Measurements from ENCODE around the gene SDHAF4. TPM values are rescaled to one million over a fixed set of nuclear protein-coding genes. Genes with fewer than 3 reads are reported as not detected.
A peak's percentile ranks its signal among the peaks of the same experiment; 100 is the strongest.

SDHAF4 gene
- total and polyA plus RNA-seq, 2 of the 13 experiments (the other 11 are each of a cell fraction or from before 2014, with no cell fraction given): 7.5 to 10.8 TPM

GRCh38 chr6:70538376-70538775, 28.4 kb upstream of the SDHAF4 start (continued):
- TF ChIP-seq ZNF362 (CRISPR knock-in tag; IDR thresholded peaks at IDR 0.05; ENCODE audit: borderline replicate concordance) (no peak), ZNF577 (CRISPR knock-in tag; IDR thresholded peaks at IDR 0.05; ENCODE audit: borderline replicate concordance, low read depth) (no peak), ZNF878 (CRISPR knock-in tag; IDR thresholded peaks at IDR 0.05) (no peak), HOXA7 (CRISPR knock-in tag; IDR thresholded peaks at IDR 0.05) (no peak), RELA (CRISPR knock-in tag; IDR thresholded peaks at IDR 0.05) (no peak), ZNF75D (CRISPR knock-in tag; IDR thresholded peaks at IDR 0.05; ENCODE audit: borderline replicate concordance) (no peak), ZNF790 (CRISPR knock-in tag; IDR thresholded peaks at IDR 0.05; ENCODE audit: borderline replicate concordance) (no peak)

- ChIA-PET CTCF (ENCODE audit: low intra/inter-chr PET ratio, low total read pairs) (no interaction called here), POLR2A (no interaction called here)
- ATAC-seq (0 out of 3 replicates have a peak, but pooled peaks have one; percentile 50), FAIRE-seq (no peak), DNase-seq (ENCODE audit: low spot score) (no peak)
- intact Hi-C loops (cut with micrococcal nuclease; ENCODE audit: unreplicated experiment) (loop anchor here (2.0 kb wide), 1 partner anchor 139 kb away; no protein-coding TSS in a partner anchor), in situ Hi-C loops (cut with HindIII; ENCODE audit: extremely low pct_ligation_motif_present, low pct_unique_long_range_greater_than_20kb) (loop anchor here (10.0 kb wide), 1 partner anchor 127 kb away; no protein-coding TSS in a partner anchor)
- H3K4me3 ChIP-seq (replicated peaks in 1 of 3; ENCODE audit: insufficient read depth in 1 of 3, low read depth in 2 of 3, low read length in 3 of 3): no peak overlapping the region
- H3K9ac ChIP-seq (ENCODE audit: insufficient read depth, low read depth, low read length): no peak overlapping the region
- H2AFZ ChIP-seq (ENCODE audit: low read length): no peak overlapping the region
- H3K9me3 ChIP-seq (ENCODE audit: low read length): no peaks in the 10 kb centered on the region
- peaks cover 0 to 4% of the 10 kb centered on the region in 2 experiments; a peak in 1 of 5 replicates for H3K36me3 ChIP-seq (replicated peaks in 1 of 2; ENCODE audit: control insufficient read depth in 1 of 2, insufficient read depth in 2 of 2, low read length in 2 of 2)
- no peaks in the 10 kb centered on the region for H4K20me1 ChIP-seq (ENCODE audit: insufficient read depth, low read length)
- H3K27me3 ChIP-seq (ENCODE audit: control insufficient read depth in 1 of 2, insufficient read depth in 2 of 2, low read length in 2 of 2): no peaks in the 10 kb centered on the region
- no peak overlapping the region for H3K4me2 ChIP-seq (ENCODE audit: low read depth, low read length)
- H3K79me2 ChIP-seq (ENCODE audit: insufficient read depth, low read length): no peaks in the 10 kb centered on the region
- H3K27ac ChIP-seq (ENCODE audit: extremely low read length, insufficient read depth, low read length): no peak overlapping the region
- no TSS peak for BruUV-seq (replicated peaks)
- TF ChIP-seq, protein P1, sequence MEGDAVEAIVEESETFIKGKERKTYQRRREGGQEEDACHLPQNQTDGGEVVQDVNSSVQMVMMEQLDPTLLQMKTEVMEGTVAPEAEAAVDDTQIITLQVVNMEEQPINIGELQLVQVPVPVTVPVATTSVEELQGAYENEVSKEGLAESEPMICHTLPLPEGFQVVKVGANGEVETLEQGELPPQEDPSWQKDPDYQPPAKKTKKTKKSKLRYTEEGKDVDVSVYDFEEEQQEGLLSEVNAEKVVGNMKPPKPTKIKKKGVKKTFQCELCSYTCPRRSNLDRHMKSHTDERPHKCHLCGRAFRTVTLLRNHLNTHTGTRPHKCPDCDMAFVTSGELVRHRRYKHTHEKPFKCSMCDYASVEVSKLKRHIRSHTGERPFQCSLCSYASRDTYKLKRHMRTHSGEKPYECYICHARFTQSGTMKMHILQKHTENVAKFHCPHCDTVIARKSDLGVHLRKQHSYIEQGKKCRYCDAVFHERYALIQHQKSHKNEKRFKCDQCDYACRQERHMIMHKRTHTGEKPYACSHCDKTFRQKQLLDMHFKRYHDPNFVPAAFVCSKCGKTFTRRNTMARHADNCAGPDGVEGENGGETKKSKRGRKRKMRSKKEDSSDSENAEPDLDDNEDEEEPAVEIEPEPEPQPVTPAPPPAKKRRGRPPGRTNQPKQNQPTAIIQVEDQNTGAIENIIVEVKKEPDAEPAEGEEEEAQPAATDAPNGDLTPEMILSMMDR (CRISPR knock-in tag; IDR thresholded peaks at IDR 0.05): peak; percentile 50
- TF ChIP-seq RFX5 (IDR thresholded peaks at IDR 0.05; ENCODE audit: low read depth, low read length): no peak
- TF ChIP-seq STAG1 (CRISPR knock-in tag; IDR thresholded peaks at IDR 0.05): peak; percentile 55
- no peaks in the 10 kb centered on the region for H3K4me1 ChIP-seq (ENCODE audit: insufficient read depth, low read length)
Observed at GRCh38 chr6:70547313-70547712, 19.4 kb upstream of the SDHAF4 start.

Data from HepG2 (cell line).